Measurements from ENCODE around the gene USHBP1.

The USHBP1 gene

GRCh38 chr19:17229890-17230289, 34.7 kb downstream of the USHBP1 start:
- TF ChIP-seq, protein P1, sequence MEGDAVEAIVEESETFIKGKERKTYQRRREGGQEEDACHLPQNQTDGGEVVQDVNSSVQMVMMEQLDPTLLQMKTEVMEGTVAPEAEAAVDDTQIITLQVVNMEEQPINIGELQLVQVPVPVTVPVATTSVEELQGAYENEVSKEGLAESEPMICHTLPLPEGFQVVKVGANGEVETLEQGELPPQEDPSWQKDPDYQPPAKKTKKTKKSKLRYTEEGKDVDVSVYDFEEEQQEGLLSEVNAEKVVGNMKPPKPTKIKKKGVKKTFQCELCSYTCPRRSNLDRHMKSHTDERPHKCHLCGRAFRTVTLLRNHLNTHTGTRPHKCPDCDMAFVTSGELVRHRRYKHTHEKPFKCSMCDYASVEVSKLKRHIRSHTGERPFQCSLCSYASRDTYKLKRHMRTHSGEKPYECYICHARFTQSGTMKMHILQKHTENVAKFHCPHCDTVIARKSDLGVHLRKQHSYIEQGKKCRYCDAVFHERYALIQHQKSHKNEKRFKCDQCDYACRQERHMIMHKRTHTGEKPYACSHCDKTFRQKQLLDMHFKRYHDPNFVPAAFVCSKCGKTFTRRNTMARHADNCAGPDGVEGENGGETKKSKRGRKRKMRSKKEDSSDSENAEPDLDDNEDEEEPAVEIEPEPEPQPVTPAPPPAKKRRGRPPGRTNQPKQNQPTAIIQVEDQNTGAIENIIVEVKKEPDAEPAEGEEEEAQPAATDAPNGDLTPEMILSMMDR (IDR thresholded peaks at IDR 0.05; ENCODE audit: low read depth, low read length, missing control alignments) = no peak
- no peak overlapping the region for H3K4me3 ChIP-seq (replicated peaks; ENCODE audit: low read depth, low read length)
- no peak for DNase-seq (ENCODE audit: extremely low read depth, low read depth)

DNA sequence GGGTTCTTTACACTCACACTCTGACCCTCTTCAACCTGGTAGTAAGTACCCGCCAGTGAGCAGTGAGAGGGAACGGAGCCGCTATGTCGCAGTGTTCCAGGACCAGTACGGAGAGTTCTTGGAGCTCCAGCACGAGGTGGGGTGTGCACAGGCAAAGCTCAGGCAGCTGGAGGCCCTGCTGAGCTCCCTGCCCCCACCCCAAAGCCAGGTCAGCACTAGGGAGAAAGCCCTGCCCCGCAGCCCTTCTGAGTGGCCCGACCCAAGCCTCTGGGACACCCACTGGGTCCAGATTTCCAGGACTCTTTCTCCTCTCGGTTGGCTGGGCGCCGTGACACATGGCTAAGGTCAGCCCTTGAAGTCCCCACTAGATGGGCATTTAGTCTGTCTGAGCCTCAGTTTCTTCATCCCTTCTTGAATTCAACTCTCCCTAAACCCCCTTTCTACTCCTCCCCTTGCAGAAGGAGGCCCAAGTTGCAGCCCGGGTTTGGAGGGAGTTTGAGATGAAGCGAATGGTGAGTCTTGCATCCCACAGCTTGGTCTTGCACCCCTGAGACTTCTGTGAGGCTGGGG, 36.7 kb downstream of the USHBP1 start:
- DNase-seq (ENCODE audit: extremely low read depth, low read depth) = no peak
- no peak overlapping the region for H3K4me3 ChIP-seq (replicated peaks; ENCODE audit: low read depth, low read length)
- TF ChIP-seq, protein P1 (IDR thresholded peaks at IDR 0.05; ENCODE audit: low read depth, low read length, missing control alignments) = no peak

GRCh38 chr19:17226002-17226933, 38.3 kb downstream of the USHBP1 start, which contains the start of gene OCEL1:
Gene OCEL1, plus strand, starts transcription at chr19:17226226. Its CDS starts 22 bp downstream, at chr19:17226248.
- TF ChIP-seq, protein P1 (IDR thresholded peaks at IDR 0.05; ENCODE audit: low read depth, low read length, missing control alignments) = no peak
- peak within 1 kb of the TSS; percentile 58 for H3K4me3 ChIP-seq (replicated peaks; ENCODE audit: low read depth, low read length)
- peak; percentile 93 for DNase-seq (ENCODE audit: extremely low read depth, low read depth)

DNA sequence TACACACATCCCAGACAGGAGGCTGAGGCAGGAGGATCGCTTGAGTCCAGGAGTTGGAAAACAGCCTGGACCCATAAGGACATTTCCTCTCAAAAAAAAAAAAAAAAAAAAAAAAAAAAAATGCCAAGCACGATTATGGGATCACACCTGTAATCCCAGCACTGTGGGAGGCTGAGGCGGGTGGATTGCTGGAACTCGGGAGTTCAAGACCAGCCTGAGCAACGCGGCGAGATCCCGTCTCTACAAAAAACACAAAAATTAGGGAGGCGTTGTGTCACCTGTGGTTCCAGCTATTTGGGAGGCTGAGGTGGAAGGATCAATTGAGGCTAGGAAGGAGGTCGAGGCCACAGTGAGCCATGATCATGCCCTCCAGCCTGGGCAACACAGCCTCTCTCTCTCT, 39.5 kb downstream of the USHBP1 start:
- H3K4me3 ChIP-seq (replicated peaks; ENCODE audit: low read depth, low read length) = no peak overlapping the region
- TF ChIP-seq, protein P1 (IDR thresholded peaks at IDR 0.05; ENCODE audit: low read depth, low read length, missing control alignments) = no peak
- DNase-seq (ENCODE audit: extremely low read depth, low read depth) = no peak

- TF ChIP-seq, protein P1 (IDR thresholded peaks at IDR 0.05; ENCODE audit: low read depth, low read length, missing control alignments) = no peak
- H3K4me3 ChIP-seq (replicated peaks; ENCODE audit: low read depth, low read length) = no peak overlapping the region
- no peak for DNase-seq (ENCODE audit: extremely low read depth, low read depth)
Observed at GRCh38 chr19:17220207-17220758, 44.3 kb downstream of the USHBP1 start.

DNA sequence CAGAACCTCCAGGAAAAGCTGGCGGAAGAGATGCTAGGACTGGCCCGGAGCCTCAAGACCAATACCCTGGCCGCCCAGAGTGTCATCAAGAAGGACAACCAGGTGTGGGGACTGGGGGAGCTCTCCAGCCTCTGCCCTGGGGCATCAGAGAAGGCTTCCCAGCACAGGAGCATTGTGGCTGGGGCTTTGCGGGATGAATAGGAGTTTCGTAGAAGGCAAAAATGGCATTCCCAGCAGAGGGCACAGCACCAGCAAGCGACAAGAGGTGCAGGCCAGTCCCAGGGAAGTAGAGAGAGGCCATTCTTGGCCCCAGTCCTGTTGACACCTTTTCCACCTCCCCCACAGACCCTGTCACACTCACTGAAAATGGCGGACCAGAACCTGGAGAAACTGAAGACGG, 45.3 kb downstream of the USHBP1 start:
- DNase-seq (ENCODE audit: extremely low read depth, low read depth) = no peak
- no peak overlapping the region for H3K4me3 ChIP-seq (replicated peaks; ENCODE audit: low read depth, low read length)
- TF ChIP-seq, protein P1 (IDR thresholded peaks at IDR 0.05; ENCODE audit: low read depth, low read length, missing control alignments) = no peak
